GM19463 (cell line): ENCODE measurements around the gene ERVH48-1.
A peak's percentile ranks its signal among the peaks of the same experiment; 100 is the strongest.
"Not testable (repeated sequence)": the region's sequence is repeated elsewhere in the genome, so short reads cannot be mapped to it uniquely, and the experiment has no call there.

Source experiments
- ATAC-seq: cut with Tn5 transposase; IDR thresholded peaks from one replicate; pipeline ENCODE4 v1.9.1; 2021; ENCODE audit warnings: mild to moderate bottlenecking, moderate library complexity; ENCODE audit not compliant: unreplicated experiment

Gene ERVH48-1

GRCh38 chr21:42939582-42940413 is 14.4 kb upstream of the ERVH48-1 start:
- no peak for ATAC-seq

GRCh38 chr21:42938606-42938995 is 13.2 kb upstream of the ERVH48-1 start:
- not testable (repeated sequence) for ATAC-seq

DNA sequence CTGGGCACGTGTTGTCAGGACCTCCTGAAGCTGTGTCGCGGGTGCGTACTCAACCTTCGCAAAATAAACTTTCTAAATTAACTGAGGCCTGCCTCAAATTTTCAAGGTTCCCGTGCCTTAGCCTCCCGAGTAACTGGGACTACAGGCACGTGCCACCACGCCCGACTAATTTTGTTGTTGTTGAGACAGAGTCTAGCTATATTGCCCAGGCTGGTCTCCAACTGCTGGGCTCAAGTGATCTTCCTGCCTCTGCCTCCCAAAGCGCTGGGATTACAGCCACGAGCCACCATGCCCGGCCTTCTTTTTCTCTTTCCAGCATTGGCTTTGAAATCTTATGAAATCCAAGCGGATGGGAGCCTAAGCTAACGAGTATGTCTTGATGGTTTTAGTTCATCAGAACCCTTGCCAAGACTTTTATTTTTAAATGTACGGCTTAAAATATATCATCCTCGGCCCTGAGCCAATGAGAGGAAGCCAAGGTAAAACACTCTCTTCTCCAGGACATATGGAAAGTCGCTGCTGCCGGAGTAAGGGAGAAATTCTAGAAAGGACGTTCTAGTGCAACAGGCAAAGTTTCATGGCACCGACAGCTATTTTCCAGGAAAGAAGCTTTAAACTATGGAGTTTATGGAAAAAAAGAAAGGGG is 12.7 kb upstream of the ERVH48-1 start:
- ATAC-seq, result no peak

GRCh38 chr21:42937034-42937940 is 11.9 kb upstream of the ERVH48-1 start:
- not testable (repeated sequence) for ATAC-seq

DNA sequence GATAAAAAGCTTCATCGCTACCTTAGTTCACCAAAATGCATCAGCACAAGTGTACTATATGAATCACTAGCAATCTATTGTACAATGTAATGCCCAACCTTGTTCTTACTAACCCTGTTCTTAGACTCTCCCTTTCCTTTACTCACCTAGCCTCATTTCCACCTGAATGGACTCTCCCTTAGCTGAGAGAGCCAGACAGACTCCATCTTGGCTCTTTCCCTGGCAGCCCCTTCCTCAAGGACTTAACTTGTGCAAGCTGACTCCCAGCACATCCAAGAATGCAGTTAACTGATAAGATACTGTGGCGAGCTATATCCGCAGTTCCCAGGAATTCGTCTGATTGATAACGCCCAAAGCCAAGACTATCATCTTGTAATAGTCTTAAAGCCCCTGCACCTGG is 10.9 kb upstream of the ERVH48-1 start:
- ATAC-seq, result not testable (repeated sequence)

DNA sequence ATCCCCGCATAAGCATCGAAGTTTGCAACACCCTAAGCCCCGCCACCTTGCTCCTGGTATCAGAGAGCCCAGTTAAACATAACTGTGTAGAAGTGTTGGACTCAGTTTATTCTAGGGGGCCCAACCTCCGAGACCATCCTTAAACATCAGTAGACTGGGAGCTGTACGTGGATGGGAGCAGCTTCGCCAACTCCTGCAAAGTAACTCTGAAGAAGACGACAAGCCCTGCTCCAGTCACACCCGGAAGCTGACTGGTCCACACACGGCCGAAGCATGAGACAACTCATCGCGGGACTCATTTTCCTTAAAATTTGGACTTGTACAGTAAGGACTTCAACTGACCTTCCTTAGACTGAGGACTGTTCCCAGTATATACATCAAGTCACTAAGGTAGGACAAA is 8.5 kb upstream of the ERVH48-1 start:
- ATAC-seq, result not testable (repeated sequence)

- not testable (repeated sequence) for ATAC-seq
Measured at GRCh38 chr21:42933137-42933970, 7.9 kb upstream of the ERVH48-1 start.

DNA sequence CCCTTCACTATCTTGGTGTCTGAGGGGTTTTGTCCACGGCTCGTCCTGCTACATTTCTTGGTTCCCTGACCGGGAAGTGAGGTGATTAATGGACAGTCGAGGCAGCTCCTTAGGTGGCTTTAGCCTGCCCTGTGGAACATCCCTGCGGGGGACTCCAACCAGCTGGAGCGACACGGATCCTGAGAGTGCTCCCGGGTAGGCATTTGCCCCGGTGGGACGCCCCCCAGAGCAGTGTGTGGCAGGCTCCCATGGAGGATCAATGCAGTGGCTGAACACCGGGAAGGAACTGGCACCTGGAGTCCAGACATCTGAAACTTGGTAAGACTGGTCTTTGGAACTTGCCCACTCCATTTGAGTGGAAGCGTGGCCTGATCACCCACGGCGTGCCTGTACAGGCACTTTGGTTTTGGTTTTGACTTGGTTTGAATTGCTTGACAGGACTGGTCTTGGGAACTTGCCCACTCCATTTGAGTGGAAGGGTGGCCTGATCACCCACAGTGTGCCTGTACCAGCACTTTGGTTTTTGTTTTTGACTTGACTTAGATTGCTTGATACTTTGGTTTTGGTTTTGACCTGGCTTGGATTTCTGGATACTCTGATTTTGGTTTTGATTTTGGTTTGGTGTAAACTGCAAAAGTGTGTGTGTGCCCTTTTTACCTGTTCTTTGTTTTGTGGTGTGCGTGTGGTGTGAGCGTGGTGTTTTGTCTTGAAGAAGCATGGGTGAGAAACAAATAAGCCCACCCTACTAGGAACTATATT is 7.1 kb upstream of the ERVH48-1 start:
- not testable (repeated sequence) for ATAC-seq

- no peak for ATAC-seq
Measured at GRCh38 chr21:42931560-42932235, 6.3 kb upstream of the ERVH48-1 start.

DNA sequence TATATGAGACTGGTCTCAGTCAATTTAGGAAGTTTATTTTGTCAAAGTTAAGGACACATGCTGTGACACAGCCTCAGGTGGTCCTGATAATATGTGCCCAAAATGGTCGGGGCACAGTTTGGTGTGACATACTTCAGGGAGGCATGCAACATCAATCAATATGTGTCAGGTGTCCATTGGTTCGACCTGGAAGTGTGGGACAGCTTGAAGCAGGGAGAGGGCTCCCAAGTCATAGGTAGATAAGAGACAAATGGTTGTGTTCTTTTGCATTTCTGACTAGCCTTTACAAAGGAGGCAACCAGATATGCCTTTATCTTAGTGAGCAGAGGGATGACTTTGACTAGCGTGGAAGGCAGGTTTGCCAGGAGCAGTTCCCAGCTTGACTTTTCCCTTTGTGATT is 4.5 kb upstream of the ERVH48-1 start:
- ATAC-seq, result no peak

DNA sequence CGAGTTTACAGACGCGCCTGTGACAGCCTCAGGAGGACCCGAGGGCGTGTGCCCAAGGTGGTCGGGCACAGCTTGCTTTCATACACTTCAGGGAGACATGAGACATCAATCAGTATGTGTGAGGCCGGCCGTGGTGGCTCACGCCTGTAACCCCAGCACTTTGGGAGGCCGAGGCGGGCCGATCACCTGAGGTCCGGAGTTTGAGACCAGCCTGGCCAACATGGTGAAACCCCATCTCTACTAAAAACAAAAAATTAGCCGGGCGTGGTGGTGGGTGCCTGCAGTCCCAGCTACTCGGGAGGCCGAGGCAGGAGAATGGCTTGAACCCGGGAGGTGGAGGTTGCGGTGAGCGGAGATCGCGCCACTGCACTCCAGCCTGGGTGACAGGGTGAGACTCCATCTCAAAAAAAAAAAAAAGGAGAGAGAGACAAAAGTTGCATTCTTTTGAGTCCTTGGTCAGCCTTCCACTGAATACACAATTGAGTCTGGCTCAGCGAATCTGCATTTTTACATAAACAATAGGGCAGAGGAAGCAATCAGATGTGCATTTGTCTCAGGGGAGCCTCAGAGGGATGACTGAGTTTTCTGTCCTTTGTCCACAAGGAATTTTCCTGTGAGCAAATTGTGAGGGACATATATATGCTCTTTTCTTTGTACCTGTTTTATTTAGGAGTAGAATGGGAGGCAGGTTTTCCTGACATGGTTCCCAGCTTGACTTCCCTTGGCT is 2.2 kb upstream of the ERVH48-1 start:
- ATAC-seq, result not testable (repeated sequence)

- no peak for ATAC-seq
Measured at GRCh38 chr21:42924433-42924751, 1.0 kb downstream of the ERVH48-1 start.

DNA sequence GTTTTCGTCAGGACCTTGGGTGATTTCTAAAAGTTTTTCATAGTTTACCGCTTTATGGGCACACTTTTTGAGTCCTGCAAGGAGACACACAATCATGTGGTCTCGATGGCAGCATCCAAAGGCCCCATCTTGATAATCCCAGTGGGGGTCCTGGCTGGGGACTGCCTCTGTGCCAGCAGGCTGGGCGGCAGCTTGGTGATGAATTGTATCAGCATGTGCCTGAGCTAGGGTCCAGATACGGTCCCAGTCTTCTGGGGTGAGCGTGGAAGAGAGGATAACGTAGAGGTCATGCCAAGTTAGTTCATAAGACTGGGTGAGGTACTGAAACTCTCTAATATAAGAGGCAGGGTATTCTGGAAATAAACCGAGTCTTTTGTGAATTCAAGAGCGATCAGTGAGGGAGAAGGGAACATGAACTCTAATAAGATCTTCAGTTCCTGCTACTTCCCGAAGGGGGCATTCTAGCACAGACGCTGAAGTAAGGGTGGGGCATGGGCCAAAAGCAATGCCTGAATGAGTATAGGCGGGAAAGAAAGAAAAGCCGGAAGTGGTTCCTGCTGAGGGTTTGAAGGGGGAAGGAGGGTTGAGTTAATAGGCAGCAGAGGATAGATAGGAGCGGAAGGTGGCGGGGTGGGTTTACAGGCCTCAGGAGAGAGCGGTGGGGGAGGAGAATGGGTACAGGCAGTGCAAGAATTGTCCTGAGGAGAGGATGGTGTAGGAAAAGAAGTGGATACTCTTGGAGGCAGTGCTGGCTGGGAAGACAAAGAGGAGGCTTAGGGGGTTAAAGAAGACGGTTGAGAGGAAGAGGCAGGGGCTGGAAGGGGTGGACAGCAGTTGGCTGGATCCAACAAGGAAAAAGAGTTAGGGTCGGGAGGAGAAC is 1.6 kb downstream of the ERVH48-1 start:
- peak; percentile 57 for ATAC-seq

- no peak for ATAC-seq
Measured at GRCh38 chr21:42922918-42923317, 2.5 kb downstream of the ERVH48-1 start.

GRCh38 chr21:42921927-42922326 is 3.5 kb downstream of the ERVH48-1 start:
- ATAC-seq, result no peak

DNA sequence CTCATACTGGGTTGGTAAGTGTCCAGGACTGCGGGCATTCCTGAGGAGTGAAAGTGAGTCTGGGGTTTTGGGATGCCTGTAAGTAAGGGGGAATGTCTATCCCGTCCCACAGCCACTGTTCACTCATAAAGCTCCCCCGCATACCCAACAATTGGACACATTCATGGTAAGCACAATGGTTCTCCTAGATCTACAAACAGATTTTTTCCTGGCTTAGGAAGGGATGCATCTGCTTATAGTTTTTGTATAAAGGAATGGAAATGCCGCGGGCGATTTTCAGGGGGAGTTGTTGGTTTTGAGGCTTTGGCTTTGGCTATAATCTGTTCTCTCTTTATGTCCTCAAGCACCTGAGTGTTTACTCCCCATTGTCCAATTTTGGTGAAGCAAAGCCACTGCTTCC is 7.1 kb downstream of the ERVH48-1 start:
- ATAC-seq, result no peak

GRCh38 chr21:42913476-42913875 is 12.0 kb downstream of the ERVH48-1 start:
- no peak for ATAC-seq

GRCh38 chr21:42911920-42912319 is 13.5 kb downstream of the ERVH48-1 start:
- not testable (repeated sequence) for ATAC-seq
